HG02884 (cell line): ENCODE results near the gene IFNA16.
A peak's percentile ranks its signal among the peaks of the same experiment; 100 is the strongest.
"Not testable (repeated sequence)": the region's sequence is repeated elsewhere in the genome, so short reads cannot be mapped to it uniquely, and the experiment has no call there.

Source experiments
- ATAC-seq: cut with Tn5 transposase; IDR thresholded peaks from one replicate; pipeline ENCODE4 v1.9.1; 2021; ENCODE audit warnings: mild to moderate bottlenecking, moderate library complexity; ENCODE audit not compliant: unreplicated experiment

Gene IFNA16

GRCh38 chr9:21202105-21202504 is 15.0 kb downstream of the IFNA16 start, which contains the start of gene IFNA7:
Gene IFNA7, minus strand, starts transcription at chr9:21202205. Its CDS starts 40 bp downstream, at chr9:21202165.
- ATAC-seq, result not testable (repeated sequence)

- ATAC-seq, result peak; percentile 92
These were observed 22.0 kb downstream of the IFNA16 start for GRCh38 chr9:21194867-21195776.

GRCh38 chr9:21187487-21187886 is 29.6 kb downstream of the IFNA16 start, which contains the start of gene IFNA4:
Gene IFNA4, minus strand, starts transcription at chr9:21187587. Its CDS starts 56 bp downstream, at chr9:21187531.
- not testable (repeated sequence) for ATAC-seq

GRCh38 chr9:21182810-21183736 is 34.0 kb downstream of the IFNA16 start:
- ATAC-seq, result peak; percentile 97

GRCh38 chr9:21174671-21175070 is 42.4 kb downstream of the IFNA16 start:
- no peak for ATAC-seq

- no peak for ATAC-seq
These were observed 45.0 kb downstream of the IFNA16 start for GRCh38 chr9:21172156-21172555.

- ATAC-seq, result no peak
These were observed 45.8 kb downstream of the IFNA16 start for GRCh38 chr9:21171351-21171750.

- not testable (repeated sequence) for ATAC-seq
These were observed 50.6 kb downstream of the IFNA16 start, which contains the start of gene IFNA21 for GRCh38 chr9:21166560-21166959. Gene IFNA21, minus strand, starts transcription at chr9:21166660. Its CDS starts 48 bp downstream, at chr9:21166612.
